GM12865 (cell line): ENCODE measurements around the gene HEBP1.

Experiments
- DNase-seq: peaks from one replicate; pipeline ENCODE4 v3.0.0; 2010; ENCODE audit warnings: low read depth
- H3K4me3 ChIP-seq: 2 replicates; pipeline ENCODE4 v1.5.1; 2011; ENCODE audit warnings: mild to moderate bottlenecking, low read depth, low read length, control low read depth
- TF ChIP-seq, protein P1 (sequence below): IDR thresholded peaks from 2 replicates; pipeline ENCODE4 v1.5.1; 2011; ENCODE audit warnings: low read length, control low read depth, low read depth, inconsistent platforms; ENCODE audit not compliant: insufficient read depth; ENCODE audit errors: missing control alignments

The HEBP1 gene

DNA sequence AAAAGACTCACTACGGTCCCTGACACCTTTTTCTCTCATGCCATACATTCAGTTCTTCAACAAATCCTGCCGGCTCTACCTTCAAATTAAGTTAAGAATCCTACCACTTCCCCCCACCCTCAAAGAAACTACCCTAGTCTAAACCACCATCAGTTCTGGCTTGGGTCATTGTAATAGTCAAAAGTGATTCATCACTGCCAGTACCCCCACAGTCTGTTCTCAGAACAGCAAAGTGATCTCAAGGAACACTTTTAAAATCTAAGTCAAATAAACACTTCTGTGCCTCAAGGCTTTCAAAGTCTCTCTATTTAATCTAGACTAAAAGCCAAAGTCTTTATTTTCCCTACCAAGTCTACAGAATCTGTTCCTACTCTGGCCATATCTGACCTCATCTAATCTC lies 32.1 kb upstream of the HEBP1 start:
- no peak overlapping the region for H3K4me3 ChIP-seq
- TF ChIP-seq, protein P1, sequence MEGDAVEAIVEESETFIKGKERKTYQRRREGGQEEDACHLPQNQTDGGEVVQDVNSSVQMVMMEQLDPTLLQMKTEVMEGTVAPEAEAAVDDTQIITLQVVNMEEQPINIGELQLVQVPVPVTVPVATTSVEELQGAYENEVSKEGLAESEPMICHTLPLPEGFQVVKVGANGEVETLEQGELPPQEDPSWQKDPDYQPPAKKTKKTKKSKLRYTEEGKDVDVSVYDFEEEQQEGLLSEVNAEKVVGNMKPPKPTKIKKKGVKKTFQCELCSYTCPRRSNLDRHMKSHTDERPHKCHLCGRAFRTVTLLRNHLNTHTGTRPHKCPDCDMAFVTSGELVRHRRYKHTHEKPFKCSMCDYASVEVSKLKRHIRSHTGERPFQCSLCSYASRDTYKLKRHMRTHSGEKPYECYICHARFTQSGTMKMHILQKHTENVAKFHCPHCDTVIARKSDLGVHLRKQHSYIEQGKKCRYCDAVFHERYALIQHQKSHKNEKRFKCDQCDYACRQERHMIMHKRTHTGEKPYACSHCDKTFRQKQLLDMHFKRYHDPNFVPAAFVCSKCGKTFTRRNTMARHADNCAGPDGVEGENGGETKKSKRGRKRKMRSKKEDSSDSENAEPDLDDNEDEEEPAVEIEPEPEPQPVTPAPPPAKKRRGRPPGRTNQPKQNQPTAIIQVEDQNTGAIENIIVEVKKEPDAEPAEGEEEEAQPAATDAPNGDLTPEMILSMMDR = no peak
- DNase-seq = no peak

DNA sequence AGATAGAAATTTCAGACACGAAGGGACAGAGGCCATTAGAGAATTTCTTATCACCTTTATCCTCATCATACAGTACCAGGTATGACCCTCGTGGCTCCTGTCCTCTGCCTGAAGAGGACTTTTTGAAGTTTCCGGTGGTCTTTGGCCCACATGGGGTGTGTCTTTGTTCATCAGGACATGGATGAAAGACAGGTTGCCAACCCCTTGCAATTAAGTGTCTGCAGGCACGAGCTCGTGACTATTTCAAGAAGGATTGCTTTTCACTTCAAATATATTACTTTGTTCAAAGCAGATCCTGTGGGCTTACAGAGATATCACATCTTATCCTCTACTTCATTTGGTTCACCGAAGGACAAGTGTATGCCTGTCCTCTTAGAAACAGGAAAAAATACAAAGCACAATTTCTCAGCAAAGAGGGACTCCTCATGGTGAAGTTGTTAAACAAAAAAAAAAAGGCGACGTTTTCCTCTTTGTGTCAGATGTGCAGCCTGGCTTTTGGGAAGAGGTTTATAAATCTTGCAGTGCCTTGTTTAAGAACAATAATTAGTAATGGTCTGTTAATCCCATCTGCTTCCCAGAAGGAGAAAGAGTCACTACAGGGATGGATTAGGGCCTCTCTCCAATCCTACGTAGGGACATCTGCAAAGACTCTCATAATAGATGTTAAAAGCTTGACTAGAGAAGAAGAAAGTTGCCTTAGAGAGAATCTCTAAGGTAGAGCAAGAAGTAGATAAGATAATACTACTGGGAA lies 30.7 kb upstream of the HEBP1 start:
- TF ChIP-seq, protein P1 = no peak
- H3K4me3 ChIP-seq = no peak overlapping the region
- no peak for DNase-seq

DNA sequence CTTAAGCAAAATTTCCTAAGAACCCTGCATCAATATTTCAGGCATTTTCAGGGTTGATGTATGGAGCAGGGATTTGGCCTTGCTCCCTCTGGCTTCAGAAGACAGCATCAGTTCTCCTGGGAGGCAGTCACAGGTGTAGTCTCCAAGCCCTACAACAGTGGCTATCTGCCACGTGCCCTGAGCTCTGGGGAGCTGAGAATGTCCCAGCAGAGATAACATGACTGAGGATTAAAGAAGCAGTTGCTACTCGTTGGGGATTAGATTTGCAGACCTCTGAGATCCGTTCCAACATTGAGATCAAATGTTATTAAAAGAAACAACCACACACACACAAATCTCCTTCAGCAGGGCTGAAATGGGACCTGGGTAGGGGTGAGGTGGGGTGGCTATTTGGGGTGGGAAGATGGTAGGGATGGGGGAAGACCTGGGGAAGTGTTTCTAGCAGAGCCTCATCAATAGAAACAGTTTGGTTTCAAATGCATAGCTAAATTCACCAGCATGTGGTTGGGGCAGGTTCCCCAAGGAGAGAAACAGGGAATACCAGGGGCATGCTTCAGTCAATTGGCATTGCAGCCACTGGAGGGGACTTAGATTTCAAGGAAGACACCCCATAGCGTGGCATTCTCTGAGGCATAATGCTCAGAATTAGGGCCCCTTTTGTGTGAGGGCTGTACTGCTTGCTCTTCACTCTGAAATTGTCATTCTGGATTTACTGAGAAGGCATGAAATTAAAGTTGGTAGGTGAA lies 28.9 kb upstream of the HEBP1 start:
- TF ChIP-seq, protein P1 = no peak
- DNase-seq = no peak
- no peak overlapping the region for H3K4me3 ChIP-seq

DNA sequence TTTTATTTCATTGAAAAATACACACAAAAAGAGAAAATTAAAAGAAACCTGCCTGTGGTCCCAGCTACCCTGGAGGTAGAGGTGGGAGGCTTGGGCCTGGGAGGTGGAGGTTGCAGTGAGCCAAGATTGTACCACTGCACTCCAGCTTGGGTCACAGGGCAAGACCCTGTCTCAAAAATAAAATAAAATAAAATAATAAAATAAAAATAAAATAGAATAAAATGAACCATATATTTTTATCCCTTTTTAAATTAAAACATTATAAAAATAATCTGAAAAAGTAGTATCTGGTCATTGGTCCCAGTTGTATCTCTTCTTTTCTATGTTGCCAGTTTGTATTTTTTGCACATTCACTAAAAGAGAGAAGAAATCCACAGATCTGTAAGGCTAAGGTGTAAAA lies 27.4 kb upstream of the HEBP1 start:
- TF ChIP-seq, protein P1 = no peak
- DNase-seq = no peak

DNA sequence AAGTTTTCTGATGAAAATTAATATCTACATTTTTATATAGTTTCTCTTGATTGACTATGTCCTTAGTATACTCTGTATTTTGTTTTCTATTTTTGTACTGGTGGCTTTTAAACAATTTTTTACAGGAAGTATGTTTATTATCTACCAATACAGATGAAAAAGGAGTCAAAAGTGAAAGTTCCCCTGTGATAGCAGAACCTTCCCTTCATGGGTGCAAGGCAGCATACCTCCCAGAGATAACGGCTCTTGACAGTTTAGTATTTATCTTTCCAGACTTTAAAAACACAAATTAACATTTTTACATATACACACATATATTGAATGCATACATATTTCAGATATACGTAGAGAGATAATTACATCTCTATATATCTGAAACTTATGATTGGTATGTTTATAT lies 27.0 kb upstream of the HEBP1 start:
- DNase-seq = no peak
- no peak overlapping the region for H3K4me3 ChIP-seq
- TF ChIP-seq, protein P1 = no peak

More for the DNA sequence above, 27.4 kb upstream of the HEBP1 start:
- no peak overlapping the region for H3K4me3 ChIP-seq

DNA sequence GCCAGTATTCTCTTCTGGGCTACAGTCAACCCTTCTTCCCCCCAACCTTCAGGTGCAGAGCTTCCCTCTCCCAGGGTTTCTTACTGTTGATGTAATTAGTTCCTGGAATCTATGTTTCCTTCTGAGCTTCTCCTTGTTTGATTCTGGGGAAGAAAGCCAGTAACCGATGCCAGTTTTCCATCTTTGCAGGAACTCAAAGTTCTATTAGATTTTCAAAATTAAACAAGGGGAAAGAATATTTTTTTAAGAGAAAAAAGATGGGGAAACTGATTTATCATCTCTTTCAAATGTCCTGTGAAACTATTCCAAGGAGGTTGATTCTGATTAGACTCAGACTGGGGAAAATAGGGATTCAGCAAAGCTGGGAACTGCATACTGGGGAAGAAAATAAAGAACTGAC lies 26.2 kb upstream of the HEBP1 start:
- DNase-seq = no peak
- no peak overlapping the region for H3K4me3 ChIP-seq
- TF ChIP-seq, protein P1 = no peak
